ENCODE measurements around the gene ACR. TPM values are rescaled to one million over a fixed set of nuclear protein-coding genes. Genes with fewer than 3 reads are reported as not detected.

Gene ACR
- total and polyA plus RNA-seq, 2 of the 13 experiments (the other 11 are each of a cell fraction or from before 2014, with no cell fraction given) = 0.15 TPM; not detected in 1

DNA sequence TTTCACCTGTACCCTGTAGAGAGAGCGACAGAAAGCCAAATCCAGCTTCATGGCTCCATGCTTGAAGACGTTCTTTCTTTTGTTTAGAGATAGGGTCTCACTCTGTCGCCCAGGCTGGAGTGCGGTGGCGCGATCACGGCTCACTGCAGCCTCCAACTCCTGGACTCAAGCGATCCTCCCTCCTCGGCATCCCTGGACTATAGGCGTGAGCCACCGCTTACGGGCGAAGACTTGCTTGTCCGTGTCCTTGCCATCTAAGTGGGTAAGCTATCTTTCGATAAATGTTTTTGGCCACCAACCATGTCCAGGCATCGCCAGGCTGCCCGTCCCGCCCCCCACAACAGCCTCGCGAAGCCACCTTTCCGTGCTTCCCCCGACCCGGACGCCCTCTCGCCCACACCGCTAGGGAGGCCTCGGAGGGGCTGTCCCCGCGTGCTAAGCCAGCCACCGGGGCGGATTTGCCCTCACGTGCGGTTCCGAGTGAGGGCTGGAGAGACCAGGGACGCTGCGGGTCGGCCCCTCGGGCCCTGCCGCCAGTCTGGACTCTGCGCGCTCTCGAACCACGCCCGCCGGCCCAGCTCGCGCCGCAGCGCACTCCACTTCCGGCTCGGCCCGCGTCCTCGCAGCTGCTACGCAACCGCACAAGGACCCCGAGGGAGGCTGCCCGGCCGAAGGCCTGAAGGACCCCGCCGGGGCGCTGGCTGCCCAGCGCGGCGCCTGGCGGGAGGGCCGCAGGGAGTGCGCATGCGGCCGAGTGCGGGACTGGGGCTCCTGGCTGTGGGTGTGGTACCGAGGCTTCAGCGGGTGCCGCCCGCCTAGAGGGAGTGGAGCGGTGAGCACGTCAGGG, 45.3 kb downstream of the ACR start, which contains the start of gene RABL2B (continued):
- TF ChIP-seq SPEN (CRISPR knock-in tag; IDR thresholded peaks at IDR 0.05; ENCODE audit: low read depth) (peak; percentile 76; the same call in 1 of the 2 replicates), YEATS2 (CRISPR knock-in tag; IDR thresholded peaks at IDR 0.05; ENCODE audit: borderline replicate concordance) (peak; percentile 57; the same call in 1 of the 2 replicates), BCL6 (CRISPR knock-in tag; IDR thresholded peaks at IDR 0.05) (peak; percentile 66), MXD3 (CRISPR knock-in tag; IDR thresholded peaks at IDR 0.05) (0 out of 2 replicates have a peak, but pooled peaks have one; percentile 50), REPIN1 (CRISPR knock-in tag; IDR thresholded peaks at IDR 0.05; ENCODE audit: borderline replicate concordance, low read depth) (peak; percentile 62; the same call in 1 of the 2 replicates), MYC (CRISPR knock-in tag; IDR thresholded peaks at IDR 0.05; ENCODE audit: borderline replicate concordance) (peak; percentile 78; the same call in 1 of the 2 replicates), MYPOP (CRISPR knock-in tag; IDR thresholded peaks at IDR 0.05) (peak; percentile 78; the same call in 1 of the 2 replicates), ZNF788 (CRISPR knock-in tag; IDR thresholded peaks at IDR 0.05; ENCODE audit: borderline replicate concordance) (0 out of 2 replicates have a peak, but pooled peaks have one; percentile 33), ELF1 (CRISPR knock-in tag; IDR thresholded peaks at IDR 0.05) (peak; percentile 92), TBX2 (CRISPR knock-in tag; IDR thresholded peaks at IDR 0.05; ENCODE audit: borderline replicate concordance) (peak; percentile 66), ZNF205 (CRISPR knock-in tag; IDR thresholded peaks at IDR 0.05) (peak; percentile 39; the same call in 1 of the 2 replicates), ZNF335 (CRISPR knock-in tag; IDR thresholded peaks at IDR 0.05) (peak; percentile 99), TAF1 (CRISPR knock-in tag; IDR thresholded peaks at IDR 0.05) (peak; percentile 48; the same call in 1 of the 2 replicates), THAP11 (CRISPR knock-in tag; IDR thresholded peaks at IDR 0.05) (peak; percentile 85), ZNF687 (CRISPR knock-in tag; IDR thresholded peaks at IDR 0.05) (peak; percentile 75), KMT2A (CRISPR knock-in tag; IDR thresholded peaks at IDR 0.05) (peak; percentile 80; the same call in 1 of the 2 replicates), RFX1 (IDR thresholded peaks at IDR 0.05) (peak; percentile 26; the same call in 1 of the 2 replicates), KAT8 (CRISPR knock-in tag; IDR thresholded peaks at IDR 0.05) (peak; percentile 87), ZNF772 (CRISPR knock-in tag; IDR thresholded peaks at IDR 0.05) (0 out of 2 replicates have a peak, but pooled peaks have one; percentile 30), GABPB1 (CRISPR knock-in tag; IDR thresholded peaks at IDR 0.05) (peak; percentile 91), CBFB (CRISPR knock-in tag; IDR thresholded peaks at IDR 0.05) (peak; percentile 58; the same call in 1 of the 2 replicates)
- TF ChIP-seq, protein P1, sequence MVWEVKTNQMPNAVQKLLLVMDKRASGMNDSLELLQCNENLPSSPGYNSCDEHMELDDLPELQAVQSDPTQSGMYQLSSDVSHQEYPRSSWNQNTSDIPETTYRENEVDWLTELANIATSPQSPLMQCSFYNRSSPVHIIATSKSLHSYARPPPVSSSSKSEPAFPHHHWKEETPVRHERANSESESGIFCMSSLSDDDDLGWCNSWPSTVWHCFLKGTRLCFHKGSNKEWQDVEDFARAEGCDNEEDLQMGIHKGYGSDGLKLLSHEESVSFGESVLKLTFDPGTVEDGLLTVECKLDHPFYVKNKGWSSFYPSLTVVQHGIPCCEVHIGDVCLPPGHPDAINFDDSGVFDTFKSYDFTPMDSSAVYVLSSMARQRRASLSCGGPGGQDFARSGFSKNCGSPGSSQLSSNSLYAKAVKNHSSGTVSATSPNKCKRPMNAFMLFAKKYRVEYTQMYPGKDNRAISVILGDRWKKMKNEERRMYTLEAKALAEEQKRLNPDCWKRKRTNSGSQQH (CRISPR knock-in tag; IDR thresholded peaks at IDR 0.05; ENCODE audit: low read depth) = peak; percentile 66; the same call in 1 of the 2 replicates

Data from HepG2 (cell line).